Central memory CD8-positive, alpha-beta T cell (primary cell): Measurements from ENCODE around the gene EVI2A.
"Not testable (repeated sequence)": the region's sequence is repeated elsewhere in the genome, so short reads cannot be mapped to it uniquely, and the experiment has no call there.

ENCODE experiments used
- ATAC-seq: fragments of 150-1000 bp; cut with Tn5 transposase; replicated peaks from 2 replicates; pipeline ENCODE4 v1.10.0; 2022; ENCODE audit warnings: mild to moderate bottlenecking, moderate FRiP score, moderate number of reproducible peaks; ENCODE audit not compliant: poor library complexity, severe bottlenecking; ENCODE audit errors: extremely low read depth
- DNase-seq, 2 donors: peaks; one replicate each; pipeline ENCODE4 v3.0.0; 2021; ENCODE audit warnings: low spot score in 2 of 2
- H3K27ac Mint-ChIP-seq: one replicate; pipeline ENCODE4 v1.8.0; 2022; ENCODE audit warnings: low read depth, mild to moderate bottlenecking, moderate library complexity, mixed read lengths
- H3K27me3 Mint-ChIP-seq: one replicate; pipeline ENCODE4 v1.8.0; 2022; ENCODE audit warnings: mixed read lengths
- H3K36me3 Mint-ChIP-seq: one replicate; pipeline ENCODE4 v1.8.0; 2022; ENCODE audit warnings: mild to moderate bottlenecking, moderate library complexity, mixed read lengths; ENCODE audit not compliant: insufficient read depth
- H3K4me1 Mint-ChIP-seq: one replicate; pipeline ENCODE4 v1.8.0; 2022; ENCODE audit warnings: mixed read lengths
- H3K4me3 Mint-ChIP-seq: one replicate; pipeline ENCODE4 v1.8.0; 2022; ENCODE audit warnings: mild to moderate bottlenecking, moderate library complexity, mixed read lengths
- H3K9me3 Mint-ChIP-seq: one replicate; pipeline ENCODE4 v1.8.0; 2022; ENCODE audit warnings: mixed read lengths

The EVI2A gene

GRCh38 chr17:31287932-31288331 is 33.5 kb downstream of the EVI2A start:
- not testable (repeated sequence) for H3K27ac Mint-ChIP-seq, H3K9me3 Mint-ChIP-seq, H3K4me3 Mint-ChIP-seq, ATAC-seq, H3K27me3 Mint-ChIP-seq, H3K4me1 Mint-ChIP-seq, H3K36me3 Mint-ChIP-seq, DNase-seq

DNA sequence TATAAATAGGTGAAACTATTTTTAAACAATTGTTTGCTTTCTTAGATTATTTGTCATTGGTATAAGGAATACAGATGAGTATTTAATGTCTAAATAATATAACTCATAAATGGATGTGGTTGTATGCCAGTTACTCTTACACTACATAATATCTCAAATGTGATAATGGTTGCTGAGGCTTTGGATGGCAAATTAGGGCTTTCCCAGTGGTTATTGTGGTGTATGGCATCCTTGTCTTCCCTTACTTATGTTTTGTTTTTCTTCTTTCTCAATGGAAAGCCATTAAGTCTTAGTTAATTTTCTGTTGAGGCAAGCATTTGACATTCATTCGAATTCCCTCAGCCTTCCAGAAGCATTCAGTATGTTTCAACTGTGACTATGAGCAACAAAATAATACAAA is 34.8 kb downstream of the EVI2A start:
- H3K27ac Mint-ChIP-seq: no peak overlapping the region
- no peak for DNase-seq
- H3K4me1 Mint-ChIP-seq: peaks cover 6% of the 10 kb centered on the region
- no peaks in the 10 kb centered on the region for H3K27me3 Mint-ChIP-seq
- H3K9me3 Mint-ChIP-seq: no peaks in the 10 kb centered on the region
- no peak for ATAC-seq
- peaks cover 2% of the 10 kb centered on the region for H3K36me3 Mint-ChIP-seq
- H3K4me3 Mint-ChIP-seq: no peak overlapping the region

DNA sequence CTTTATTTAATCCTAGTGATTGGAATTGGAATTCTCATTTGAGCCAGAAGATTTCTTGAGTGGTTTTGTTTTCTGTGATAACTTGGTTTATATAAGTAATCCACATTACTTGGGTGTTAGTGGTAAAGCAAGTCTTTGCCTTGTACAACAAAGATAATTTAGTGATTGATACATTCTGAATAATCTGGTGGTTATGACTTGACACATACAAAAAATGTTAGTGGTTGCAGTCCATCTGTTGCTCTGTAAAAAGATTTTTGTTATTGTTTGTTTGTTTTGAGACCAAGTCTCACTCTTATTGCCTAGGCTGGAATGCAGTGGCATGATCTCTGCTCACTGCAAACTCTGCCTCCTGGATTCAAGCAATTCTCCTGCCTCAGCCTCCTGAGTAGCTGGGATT is 37.6 kb downstream of the EVI2A start:
- no peak for ATAC-seq
- DNase-seq: no peak
- peaks cover 4% of the 10 kb centered on the region for H3K36me3 Mint-ChIP-seq
- no peak overlapping the region for H3K4me3 Mint-ChIP-seq
- no peaks in the 10 kb centered on the region for H3K4me1 Mint-ChIP-seq
- H3K27ac Mint-ChIP-seq: no peak overlapping the region
- H3K9me3 Mint-ChIP-seq: no peaks in the 10 kb centered on the region
- H3K27me3 Mint-ChIP-seq: no peaks in the 10 kb centered on the region

DNA sequence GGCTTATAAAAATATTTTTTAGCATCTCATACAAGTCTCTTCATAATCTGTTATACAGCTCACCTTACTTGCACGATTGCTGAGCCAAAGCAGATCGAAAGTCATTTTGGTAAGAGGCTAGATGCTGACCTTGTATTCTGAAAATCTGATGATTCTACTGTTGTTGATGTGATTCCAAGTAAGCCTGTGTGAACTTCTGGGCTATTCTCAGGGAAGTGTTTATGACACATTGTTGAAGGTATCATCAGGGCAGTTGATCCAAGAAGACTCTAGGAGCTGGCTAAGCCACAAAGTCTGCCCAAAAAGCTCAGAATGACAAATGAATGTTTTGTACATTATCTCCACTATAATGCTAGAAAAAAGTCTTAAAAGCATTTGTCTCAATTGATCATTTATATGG is 40.4 kb downstream of the EVI2A start:
- H3K9me3 Mint-ChIP-seq: no peaks in the 10 kb centered on the region
- no peaks in the 10 kb centered on the region for H3K27me3 Mint-ChIP-seq
- no peaks in the 10 kb centered on the region for H3K4me1 Mint-ChIP-seq
- ATAC-seq (no peak), DNase-seq (no peak)
- H3K4me3 Mint-ChIP-seq: no peak overlapping the region
- H3K36me3 Mint-ChIP-seq: peaks cover 4% of the 10 kb centered on the region
- H3K27ac Mint-ChIP-seq: no peak overlapping the region

GRCh38 chr17:31279401-31279800 is 42.0 kb downstream of the EVI2A start:
- H3K27ac Mint-ChIP-seq: no peak overlapping the region
- no peaks in the 10 kb centered on the region for H3K27me3 Mint-ChIP-seq
- no peak overlapping the region for H3K4me3 Mint-ChIP-seq
- peaks cover 4% of the 10 kb centered on the region for H3K36me3 Mint-ChIP-seq
- no peak for DNase-seq
- no peaks in the 10 kb centered on the region for H3K9me3 Mint-ChIP-seq
- H3K4me1 Mint-ChIP-seq: no peaks in the 10 kb centered on the region
- no peak for ATAC-seq

GRCh38 chr17:31275116-31275515 is 46.3 kb downstream of the EVI2A start:
- H3K27ac Mint-ChIP-seq: peak overlapping the region; percentile 23
- DNase-seq: no peak
- H3K9me3 Mint-ChIP-seq: no peaks in the 10 kb centered on the region
- no peaks in the 10 kb centered on the region for H3K4me1 Mint-ChIP-seq
- no peak overlapping the region for H3K4me3 Mint-ChIP-seq
- no peak for ATAC-seq
- no peaks in the 10 kb centered on the region for H3K27me3 Mint-ChIP-seq
- peaks cover 2% of the 10 kb centered on the region for H3K36me3 Mint-ChIP-seq

GRCh38 chr17:31274252-31274651 is 47.2 kb downstream of the EVI2A start:
- DNase-seq (no peak), ATAC-seq (no peak)
- no peaks in the 10 kb centered on the region for H3K9me3 Mint-ChIP-seq
- H3K27me3 Mint-ChIP-seq: no peaks in the 10 kb centered on the region
- no peaks in the 10 kb centered on the region for H3K4me1 Mint-ChIP-seq
- H3K36me3 Mint-ChIP-seq: no peaks in the 10 kb centered on the region
- H3K27ac Mint-ChIP-seq: no peak overlapping the region
- H3K4me3 Mint-ChIP-seq: no peak overlapping the region

DNA sequence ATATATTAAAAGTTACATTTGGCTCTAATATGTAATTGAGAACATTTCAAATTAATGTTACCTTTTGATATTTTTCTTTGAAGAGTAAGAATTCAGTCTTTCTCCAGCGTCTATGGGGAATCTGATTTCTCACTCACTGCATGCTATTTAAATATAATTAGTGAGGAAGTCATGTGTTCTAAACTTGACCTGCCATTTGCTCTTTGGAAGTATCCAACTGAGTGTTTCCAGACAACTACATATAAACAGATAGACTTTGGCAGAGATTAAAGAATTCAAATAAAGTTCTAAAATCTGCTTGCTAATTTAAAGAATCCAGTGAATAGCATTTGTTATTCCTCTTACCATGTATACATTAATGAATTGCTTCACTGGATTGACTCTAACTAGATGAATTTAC is 47.9 kb downstream of the EVI2A start:
- Mint-ChIP-seq H3K36me3 (peaks cover 2% of the 10 kb centered on the region), H3K27me3 (no peaks in the 10 kb centered on the region), H3K9me3 (no peaks in the 10 kb centered on the region), H3K27ac (no peak overlapping the region), H3K4me3 (no peak overlapping the region), H3K4me1 (no peaks in the 10 kb centered on the region)
- no peak for DNase-seq
- no peak for ATAC-seq

GRCh38 chr17:31272803-31273202 is 48.6 kb downstream of the EVI2A start:
- Mint-ChIP-seq H3K27me3 (no peaks in the 10 kb centered on the region), H3K9me3 (no peaks in the 10 kb centered on the region), H3K4me3 (no peak overlapping the region), H3K4me1 (no peaks in the 10 kb centered on the region), H3K36me3 (peaks cover 2% of the 10 kb centered on the region), H3K27ac (no peak overlapping the region)
- DNase-seq: no peak
- ATAC-seq: no peak

- peaks cover 2% of the 10 kb centered on the region for H3K36me3 Mint-ChIP-seq
Observed at GRCh38 chr17:31272236-31272635, 49.2 kb downstream of the EVI2A start.

GRCh38 chr17:31269578-31269983 is 51.8 kb downstream of the EVI2A start:
- ATAC-seq: no peak
- Mint-ChIP-seq H3K4me1 (no peaks in the 10 kb centered on the region), H3K27ac (no peak overlapping the region), H3K9me3 (no peaks in the 10 kb centered on the region), H3K27me3 (no peaks in the 10 kb centered on the region), H3K36me3 (peaks cover 9% of the 10 kb centered on the region), H3K4me3 (no peak overlapping the region)
- no peak for DNase-seq

More at GRCh38 chr17:31272236-31272635, 49.2 kb downstream of the EVI2A start:
- ATAC-seq (no peak), DNase-seq (no peak)
- Mint-ChIP-seq H3K27ac (no peak overlapping the region), H3K4me3 (no peak overlapping the region), H3K27me3 (no peaks in the 10 kb centered on the region), H3K9me3 (no peaks in the 10 kb centered on the region), H3K4me1 (no peaks in the 10 kb centered on the region)

- Mint-ChIP-seq H3K4me1 (no peaks in the 10 kb centered on the region), H3K4me3 (no peak overlapping the region), H3K36me3 (peaks cover 9% of the 10 kb centered on the region), H3K27ac (no peak overlapping the region), H3K9me3 (no peaks in the 10 kb centered on the region), H3K27me3 (no peaks in the 10 kb centered on the region)
- DNase-seq (no peak), ATAC-seq (no peak)
Observed at GRCh38 chr17:31269036-31269577, 52.3 kb downstream of the EVI2A start.
